ENCODE data around the gene ACSF2. TPM values are rescaled to one million over a fixed set of nuclear protein-coding genes. Genes with fewer than 3 reads are reported as not detected.
"Not testable (repeated sequence)": the region's sequence is repeated elsewhere in the genome, so short reads cannot be mapped to it uniquely, and the experiment has no call there.

The ACSF2 gene
- total RNA-seq, 1 experiment from 2014 or later, result 17.8 TPM

GRCh38 chr17:50397919-50398285 lies 28.1 kb upstream of the ACSF2 start:
- ChIA-PET CTCF (interaction anchor here (0.6 to 5.1 kb wide), 32 partner anchors 9 to 373 kb away, joined by 3 to 46 read pairs (median 6); partner anchors contain the start of genes ACSF2, EME1, MRPL27 and RSAD1), POLR2A (interaction anchor here (0.5 to 5.1 kb wide), 22 partner anchors 9 to 435 kb away, joined by 3 to 75 read pairs (median 8); partner anchors contain the start of genes ACSF2, ANKRD40, EME1 and MRPL27)
- Mint-ChIP-seq H3K36me3 (ENCODE audit: insufficient read depth, unreplicated experiment) (peaks cover 25% of the 10 kb centered on the region), H3K4me3 (ENCODE audit: unreplicated experiment) (peak overlapping the region; percentile 96), H3K27ac (ENCODE audit: low read depth, unreplicated experiment) (peak overlapping the region; percentile 90), H3K27me3 (ENCODE audit: insufficient read depth, unreplicated experiment) (no peaks in the 10 kb centered on the region), H3K4me1 (ENCODE audit: insufficient read depth, unreplicated experiment) (peaks cover 20% of the 10 kb centered on the region), H3K9me3 (ENCODE audit: unreplicated experiment) (no peaks in the 10 kb centered on the region)
- TF ChIP-seq CTCF (IDR thresholded peaks at IDR 0.05; ENCODE audit: unreplicated experiment), result no peak
- intact Hi-C loops (cut with micrococcal nuclease), result loop anchor here (1.0 kb wide), 1 partner anchor 198 kb away; no protein-coding TSS in a partner anchor
- BruUV-seq (replicated peaks), result no TSS peak
- DNase-seq (ENCODE audit: unreplicated experiment), result no peak

GRCh38 chr17:50398672-50399071 lies 27.3 kb upstream of the ACSF2 start:
- Mint-ChIP-seq H3K4me1 (ENCODE audit: insufficient read depth, unreplicated experiment) (peaks cover 20% of the 10 kb centered on the region), H3K36me3 (ENCODE audit: insufficient read depth, unreplicated experiment) (peaks cover 17% of the 10 kb centered on the region), H3K4me3 (ENCODE audit: unreplicated experiment) (peak overlapping the region; percentile 96), H3K27ac (ENCODE audit: low read depth, unreplicated experiment) (peak overlapping the region; percentile 35)
- POLR2A ChIA-PET, result interaction anchor here (0.9 to 5.1 kb wide), 8 partner anchors 9 to 80 kb away, joined by 3 to 75 read pairs (median 30); partner anchors contain the start of genes ACSF2, EME1, MRPL27 and RSAD1
- intact Hi-C loops (cut with micrococcal nuclease); BruUV-seq (replicated peaks); H3K27me3 Mint-ChIP-seq (ENCODE audit: insufficient read depth, unreplicated experiment); DNase-seq (ENCODE audit: unreplicated experiment); H3K9me3 Mint-ChIP-seq (ENCODE audit: unreplicated experiment): not testable (repeated sequence)
- CTCF ChIA-PET, result interaction anchor here (0.6 to 5.1 kb wide), 13 partner anchors 8 to 329 kb away, joined by 3 to 46 read pairs (median 16); partner anchors contain the start of genes ACSF2, EME1, MRPL27 and RSAD1

GRCh38 chr17:50399591-50399990 lies 26.4 kb upstream of the ACSF2 start:
- BruUV-seq (replicated peaks); H3K36me3 Mint-ChIP-seq (ENCODE audit: insufficient read depth, unreplicated experiment); H3K4me3 Mint-ChIP-seq (ENCODE audit: unreplicated experiment); intact Hi-C loops (cut with micrococcal nuclease); DNase-seq (ENCODE audit: unreplicated experiment); H3K27ac Mint-ChIP-seq (ENCODE audit: low read depth, unreplicated experiment); H3K9me3 Mint-ChIP-seq (ENCODE audit: unreplicated experiment): not testable (repeated sequence)
- Mint-ChIP-seq H3K4me1 (ENCODE audit: insufficient read depth, unreplicated experiment) (peaks cover 19% of the 10 kb centered on the region), H3K27me3 (ENCODE audit: insufficient read depth, unreplicated experiment) (peaks cover 12% of the 10 kb centered on the region)
- POLR2A ChIA-PET, result interaction anchor here (3.8 to 5.1 kb wide), 3 partner anchors 22 to 79 kb away, joined by 37 to 75 read pairs (median 42); partner anchors contain the start of genes ACSF2 and RSAD1
- CTCF ChIA-PET, result interaction anchor here (0.6 to 5.1 kb wide), 4 partner anchors 15 to 79 kb away, joined by 3 to 46 read pairs (median 22); partner anchors contain the start of gene RSAD1

- not testable (repeated sequence) for H3K36me3 Mint-ChIP-seq (ENCODE audit: insufficient read depth, unreplicated experiment)
- POLR2A ChIA-PET, result interaction anchor here (0.8 to 1.4 kb wide), 2 partner anchors 9 to 74 kb away, joined by 3 read pairs; no protein-coding TSS in a partner anchor
- CTCF ChIA-PET, result interaction anchor here (0.7 to 1.6 kb wide), 2 partner anchors 9 to 205 kb away, joined by 3 to 4 read pairs; partner anchors contain the start of gene LRRC59
These were observed 20.7 kb upstream of the ACSF2 start for GRCh38 chr17:50405351-50405750.

GRCh38 chr17:50406578-50406977 lies 19.4 kb upstream of the ACSF2 start:
- CTCF ChIA-PET, result interaction anchor here (0.8 to 1.9 kb wide), 5 partner anchors 8 to 72 kb away, joined by 3 to 12 read pairs (median 3); partner anchors contain the start of genes ACSF2 and LRRC59
- intact Hi-C loops (cut with micrococcal nuclease), result no loop called here
- Mint-ChIP-seq H3K27me3 (ENCODE audit: insufficient read depth, unreplicated experiment) (peaks cover 28% of the 10 kb centered on the region), H3K4me3 (ENCODE audit: unreplicated experiment) (no peak overlapping the region), H3K27ac (ENCODE audit: low read depth, unreplicated experiment) (no peak overlapping the region), H3K4me1 (ENCODE audit: insufficient read depth, unreplicated experiment) (no peaks in the 10 kb centered on the region), H3K36me3 (ENCODE audit: insufficient read depth, unreplicated experiment) (no peaks in the 10 kb centered on the region), H3K9me3 (ENCODE audit: unreplicated experiment) (peaks cover under 1% of the 10 kb centered on the region)
- TF ChIP-seq CTCF (IDR thresholded peaks at IDR 0.05; ENCODE audit: unreplicated experiment), result no peak
- no peak for DNase-seq (ENCODE audit: unreplicated experiment)
- POLR2A ChIA-PET, result interaction anchor here (1.0 to 2.2 kb wide), 2 partner anchors 9 to 11 kb away, joined by 3 to 13 read pairs; partner anchors contain the start of gene LRRC59
- BruUV-seq (replicated peaks), result no TSS peak

More at GRCh38 chr17:50405351-50405750, 20.7 kb upstream of the ACSF2 start:
- H3K4me1 Mint-ChIP-seq (ENCODE audit: insufficient read depth, unreplicated experiment); H3K4me3 Mint-ChIP-seq (ENCODE audit: unreplicated experiment); H3K9me3 Mint-ChIP-seq (ENCODE audit: unreplicated experiment); BruUV-seq (replicated peaks); intact Hi-C loops (cut with micrococcal nuclease); DNase-seq (ENCODE audit: unreplicated experiment): not testable (repeated sequence)
- peaks cover 26% of the 10 kb centered on the region for H3K27me3 Mint-ChIP-seq (ENCODE audit: insufficient read depth, unreplicated experiment)
- H3K27ac Mint-ChIP-seq (ENCODE audit: low read depth, unreplicated experiment), result peak overlapping the region; percentile 33
